HG02885 (cell line): ENCODE results near the gene AANAT.
A peak's percentile ranks its signal among the peaks of the same experiment; 100 is the strongest.

Experiments used
- ATAC-seq: cut with Tn5 transposase; IDR thresholded peaks from one replicate; pipeline ENCODE4 v1.9.1; 2021; ENCODE audit warnings: mild to moderate bottlenecking; ENCODE audit not compliant: unreplicated experiment, poor library complexity

The AANAT gene

DNA sequence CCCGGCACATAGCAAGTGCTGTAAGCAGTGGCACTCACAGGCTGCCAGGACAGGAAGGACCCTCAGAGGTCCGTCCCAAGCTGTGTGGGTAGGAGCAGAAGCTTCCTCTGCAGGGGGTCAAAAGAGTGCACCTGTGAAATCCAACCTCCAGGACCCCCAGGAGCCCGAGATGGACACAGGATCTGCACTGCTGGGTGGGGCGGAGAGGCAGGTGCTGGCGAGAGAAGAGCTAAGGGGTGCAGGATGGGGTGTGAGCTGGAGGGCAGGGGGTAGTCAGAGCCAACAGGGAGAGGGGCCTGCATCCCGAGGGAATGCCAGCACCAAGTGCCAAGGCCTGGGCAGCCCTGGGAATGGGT lies 650 bp upstream of the AANAT start:
- ATAC-seq = no peak

DNA sequence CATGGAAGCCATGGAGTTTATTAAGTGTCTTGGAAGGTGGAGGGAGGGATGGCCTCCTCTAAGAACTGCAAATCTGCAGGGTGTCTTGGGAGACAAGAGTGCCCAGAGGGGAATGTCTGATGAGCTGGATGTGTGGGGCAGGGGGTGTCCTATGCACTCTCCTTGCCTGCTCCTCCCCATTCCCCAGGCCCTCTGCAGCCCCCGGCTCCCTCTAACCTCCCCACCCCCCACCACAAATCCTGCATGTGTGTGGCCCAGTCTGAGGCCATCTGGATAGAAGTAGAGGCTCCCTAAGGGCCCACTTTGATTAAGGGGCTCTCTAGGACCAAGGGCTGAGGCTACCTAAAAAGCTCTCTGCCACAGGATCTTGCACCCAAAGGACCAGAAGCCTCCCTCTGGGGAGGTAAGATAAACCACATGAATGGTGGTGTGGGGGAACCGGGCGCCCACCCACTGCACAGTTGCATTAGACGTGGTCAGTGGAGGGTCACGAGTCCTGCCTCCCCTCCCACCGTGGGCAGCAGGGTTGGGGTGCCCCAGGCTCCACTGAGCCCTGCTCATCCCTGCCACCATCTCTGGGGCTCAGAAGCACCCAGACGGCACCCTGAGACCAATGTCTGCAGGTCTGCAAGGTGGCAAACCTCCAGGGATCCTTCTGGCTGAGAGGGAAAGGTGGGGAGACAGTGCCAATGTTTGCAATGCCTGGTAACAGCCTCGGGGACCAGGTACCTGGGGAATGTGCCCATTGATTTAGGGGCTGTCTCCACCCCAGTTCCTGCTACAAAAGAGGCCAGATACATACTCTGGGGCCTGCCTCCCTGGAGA lies 618 bp downstream of the AANAT start:
- no peak for ATAC-seq

DNA sequence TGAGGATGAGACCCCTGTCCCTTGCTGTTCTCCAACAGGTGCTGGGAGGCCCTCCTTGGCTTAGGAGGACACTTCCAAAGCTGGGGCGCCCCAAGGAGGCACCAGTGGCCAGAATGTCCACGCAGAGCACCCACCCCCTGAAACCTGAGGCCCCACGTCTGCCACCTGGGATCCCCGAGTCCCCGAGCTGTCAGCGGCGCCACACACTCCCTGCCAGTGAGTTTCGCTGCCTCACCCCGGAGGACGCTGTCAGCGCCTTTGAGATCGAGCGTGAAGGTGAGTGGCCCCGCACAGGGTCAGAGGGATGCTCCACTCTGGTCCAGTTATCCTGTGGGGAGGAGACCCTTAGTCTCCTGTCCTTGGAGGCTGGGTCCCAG lies 1.2 kb downstream of the AANAT start:
- ATAC-seq = no peak

DNA sequence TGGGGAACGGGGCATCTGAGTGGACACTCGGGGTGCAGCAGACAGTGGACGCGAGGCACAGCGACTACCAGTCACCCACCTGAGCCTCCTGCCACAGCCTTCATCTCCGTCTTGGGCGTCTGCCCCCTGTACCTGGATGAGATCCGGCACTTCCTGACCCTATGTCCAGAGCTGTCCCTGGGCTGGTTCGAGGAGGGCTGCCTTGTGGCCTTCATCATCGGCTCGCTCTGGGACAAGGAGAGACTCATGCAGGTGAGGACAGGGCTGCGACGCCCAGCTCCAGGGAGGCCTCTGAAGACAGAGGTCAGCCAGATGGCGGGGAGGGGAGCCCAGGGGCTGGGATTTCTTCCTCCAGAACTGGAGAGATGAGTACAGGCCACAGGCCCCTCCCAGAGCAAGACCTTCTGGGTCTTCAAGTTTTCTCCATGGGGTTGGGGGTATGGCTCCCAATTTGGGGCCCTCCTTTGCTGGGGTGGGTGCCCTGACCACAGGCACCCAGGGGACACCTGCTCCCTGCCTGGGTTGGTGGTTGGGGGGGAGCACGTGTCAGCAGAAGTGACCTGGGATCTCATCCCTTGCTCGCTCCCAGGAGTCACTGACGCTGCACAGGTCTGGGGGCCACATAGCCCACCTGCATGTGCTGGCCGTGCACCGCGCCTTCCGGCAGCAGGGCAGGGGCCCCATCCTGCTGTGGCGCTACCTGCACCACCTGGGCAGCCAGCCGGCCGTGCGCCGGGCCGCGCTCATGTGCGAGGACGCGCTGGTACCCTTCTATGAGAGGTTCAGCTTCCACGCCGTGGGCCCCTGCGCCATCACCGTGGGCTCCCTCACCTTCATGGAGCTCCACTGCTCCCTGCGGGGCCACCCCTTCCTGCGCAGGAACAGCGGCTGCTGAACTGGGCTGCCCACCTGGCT lies 1.9 kb downstream of the AANAT start:
- ATAC-seq = no peak

DNA sequence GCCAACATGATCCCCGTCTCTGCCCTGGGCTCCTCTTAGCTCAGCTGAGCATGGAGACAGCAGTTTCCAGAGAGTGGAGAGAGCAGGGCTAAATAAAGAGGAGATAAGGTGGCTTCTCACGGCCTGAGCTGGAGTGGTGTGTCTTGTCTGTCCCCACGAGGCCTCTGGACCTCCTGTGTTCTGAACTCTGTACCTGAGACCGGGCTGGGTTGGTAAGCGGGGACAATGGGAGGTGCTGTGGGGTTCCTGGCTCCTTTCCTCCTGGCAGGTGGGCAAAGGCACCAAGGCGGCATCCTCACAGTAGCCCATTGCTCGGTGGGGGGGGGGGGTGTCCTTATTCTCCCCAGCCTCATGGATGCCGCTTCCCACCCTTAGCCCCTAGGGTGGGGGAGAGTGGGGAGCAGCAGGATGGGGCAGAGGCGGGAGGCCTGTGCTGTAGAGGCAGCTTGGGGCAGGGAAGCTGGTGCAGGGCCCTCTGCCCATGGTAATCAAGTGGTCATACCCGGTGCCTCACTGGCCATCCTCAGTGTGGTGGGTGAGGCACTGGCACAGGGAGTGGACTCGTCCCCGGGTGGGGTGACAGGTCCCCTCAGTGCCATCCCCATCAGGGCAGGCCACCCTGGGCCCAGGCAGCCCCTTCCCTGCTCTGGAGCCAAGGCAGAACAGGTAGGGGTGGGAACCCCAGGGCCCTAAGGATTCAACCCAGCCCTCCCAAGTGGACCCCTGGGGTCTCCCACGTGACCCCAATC lies 2.8 kb downstream of the AANAT start:
- no peak for ATAC-seq

DNA sequence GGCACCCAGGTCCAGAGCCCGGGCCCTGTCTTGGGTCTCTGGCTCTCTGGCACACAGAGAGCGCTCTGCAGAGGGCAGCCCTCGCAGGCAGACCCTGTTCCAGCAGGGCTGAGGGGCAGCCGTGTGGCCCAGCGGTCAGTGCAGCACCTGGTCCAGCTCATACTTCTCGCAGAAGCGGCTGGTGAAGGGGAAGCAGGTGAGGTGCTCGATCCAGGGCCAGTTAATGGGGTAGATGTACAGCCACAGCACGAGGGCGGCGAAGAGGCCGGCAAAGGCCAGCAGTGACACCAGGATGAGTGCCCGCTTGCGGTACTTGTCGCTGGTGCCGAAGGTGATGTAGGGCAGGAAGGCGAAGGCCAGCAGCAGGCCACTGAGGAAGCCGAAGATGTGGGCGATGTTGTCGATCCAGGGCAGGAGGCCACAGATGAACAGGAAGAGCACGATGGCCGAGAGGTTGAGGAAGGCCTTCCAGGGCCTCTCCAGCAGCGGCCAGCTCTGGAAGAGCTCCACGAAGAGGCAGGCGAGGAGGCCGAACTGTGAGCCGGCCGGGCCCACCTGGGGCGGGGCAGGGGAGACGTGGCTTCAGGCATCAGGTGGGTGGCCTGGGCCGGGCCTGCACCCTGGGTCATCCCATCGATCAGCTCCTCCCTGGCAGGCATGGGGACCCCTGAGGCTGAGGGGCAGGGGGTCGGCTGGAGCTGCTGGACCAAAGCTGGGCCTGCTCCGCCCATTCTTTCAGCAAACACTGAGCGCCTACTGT lies 4.3 kb downstream of the AANAT start:
- no peak for ATAC-seq

DNA sequence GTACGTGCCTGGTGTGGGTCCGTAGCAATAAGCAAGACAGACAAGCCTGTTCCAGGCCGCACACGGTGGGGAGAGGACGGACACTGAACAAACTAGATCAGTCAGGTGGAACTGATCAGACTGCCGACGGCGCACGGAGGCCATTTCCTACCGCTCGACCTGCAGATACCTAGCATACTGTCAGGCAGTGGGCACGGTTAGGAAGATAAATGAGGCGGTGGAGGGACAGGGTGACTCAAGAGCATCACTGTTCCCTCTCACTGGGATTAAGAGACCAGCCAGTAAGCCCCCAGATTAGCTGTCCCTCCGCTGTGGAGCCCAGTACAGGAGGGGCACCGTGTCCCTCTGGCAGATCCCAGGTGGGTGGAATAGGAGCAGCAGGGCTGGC lies 4.8 kb downstream of the AANAT start:
- ATAC-seq = no peak

DNA sequence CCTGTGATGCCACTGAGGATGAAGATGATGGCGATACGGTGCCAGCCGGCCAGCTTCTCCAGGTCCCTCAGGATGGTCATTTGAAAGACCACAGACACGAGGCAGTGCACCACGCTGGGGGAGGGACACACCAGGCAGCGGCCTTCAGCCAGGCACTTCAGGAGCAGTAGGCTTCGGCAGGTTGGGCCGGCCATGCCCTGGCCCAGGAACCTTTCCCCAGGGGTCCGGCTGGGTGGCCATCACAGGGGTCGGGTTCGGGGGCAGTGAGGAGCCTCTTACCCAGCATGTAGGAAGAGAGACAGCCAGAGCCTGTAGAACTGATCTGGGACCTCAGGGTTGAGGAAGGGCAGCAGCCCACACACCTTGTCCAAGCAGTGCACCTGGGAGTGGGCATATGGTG lies 5.3 kb downstream of the AANAT start:
- ATAC-seq = no peak

DNA sequence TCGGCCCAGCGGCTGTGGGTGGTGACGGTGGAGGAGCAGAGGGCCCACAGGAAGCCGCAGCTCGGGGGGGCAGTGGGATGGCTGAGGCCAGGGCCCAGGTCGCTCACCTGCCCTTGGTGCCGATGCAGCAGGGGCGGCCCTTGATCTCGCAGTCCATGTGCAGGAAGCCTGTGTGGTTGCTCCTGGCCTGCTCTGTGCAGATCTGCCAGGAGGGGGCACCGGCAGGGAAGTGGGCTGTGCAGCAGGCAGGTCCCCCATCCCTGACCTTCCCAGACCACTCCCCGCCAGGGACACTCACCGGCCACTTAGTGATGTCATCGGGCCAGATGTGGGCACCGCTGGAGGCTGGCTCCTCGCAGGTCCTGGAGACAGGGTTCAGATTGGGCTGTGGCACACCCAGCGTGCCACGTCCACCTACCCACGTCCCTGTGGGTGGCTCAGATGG lies 6.2 kb downstream of the AANAT start:
- no peak for ATAC-seq

DNA sequence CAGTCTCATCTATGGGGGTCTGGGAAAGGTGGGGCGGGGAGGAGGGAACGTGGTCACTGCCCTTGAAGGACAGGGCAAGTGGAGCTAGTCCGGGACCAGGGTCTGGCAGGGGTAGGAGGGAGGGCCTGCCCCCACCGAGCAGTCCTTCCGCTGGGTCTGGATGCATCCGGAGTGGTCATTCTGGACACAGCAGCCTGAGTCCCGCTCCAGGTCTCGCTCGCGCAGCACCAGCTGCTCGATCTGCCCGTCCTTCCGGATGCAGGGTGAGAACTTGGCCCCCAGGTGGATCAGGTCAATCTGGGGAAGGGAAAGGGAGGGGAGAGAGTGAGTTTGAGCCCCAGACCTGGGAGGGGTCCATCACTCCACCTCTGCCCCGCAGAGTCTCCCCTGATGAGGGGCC lies 6.8 kb downstream of the AANAT start:
- ATAC-seq = no peak

DNA sequence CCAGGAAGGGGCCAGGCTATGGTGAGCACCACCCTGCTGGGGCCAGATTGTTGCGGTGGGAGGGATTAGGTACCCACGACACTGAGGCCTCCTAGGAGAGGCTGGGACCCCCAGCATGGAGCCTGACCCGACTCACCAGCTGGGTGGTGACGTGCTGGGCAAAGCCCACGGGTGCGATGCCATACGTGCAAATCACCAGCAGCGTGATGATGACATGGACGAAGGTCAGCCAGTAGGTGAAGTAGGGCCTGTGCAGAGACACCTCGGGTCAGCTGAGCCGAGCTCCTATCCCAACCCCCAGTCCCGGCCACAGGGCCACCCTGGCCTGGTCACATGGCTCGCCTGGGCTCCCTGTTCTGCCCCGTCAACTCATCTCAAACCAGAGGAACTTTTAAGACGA lies 7.5 kb downstream of the AANAT start:
- no peak for ATAC-seq

DNA sequence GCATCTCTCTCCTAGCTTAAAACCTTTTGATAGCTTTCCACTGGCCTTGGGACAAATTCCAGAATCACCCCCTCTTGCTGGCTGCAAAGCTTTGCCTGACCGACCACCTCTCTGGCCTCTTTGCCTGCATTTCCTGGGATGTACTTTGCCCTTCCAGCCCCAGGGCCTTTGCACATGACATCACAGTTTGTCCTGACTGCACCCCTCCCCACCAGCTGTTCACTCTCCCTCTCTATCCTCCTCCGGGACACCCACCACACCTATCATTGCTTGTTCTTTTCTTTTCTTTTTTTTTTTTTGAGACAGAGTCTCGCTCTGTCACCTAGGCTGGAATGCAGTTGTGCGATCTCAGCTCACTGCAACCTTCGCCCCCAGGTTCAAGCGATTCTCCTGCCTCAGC lies 7.9 kb downstream of the AANAT start:
- no peak for ATAC-seq

DNA sequence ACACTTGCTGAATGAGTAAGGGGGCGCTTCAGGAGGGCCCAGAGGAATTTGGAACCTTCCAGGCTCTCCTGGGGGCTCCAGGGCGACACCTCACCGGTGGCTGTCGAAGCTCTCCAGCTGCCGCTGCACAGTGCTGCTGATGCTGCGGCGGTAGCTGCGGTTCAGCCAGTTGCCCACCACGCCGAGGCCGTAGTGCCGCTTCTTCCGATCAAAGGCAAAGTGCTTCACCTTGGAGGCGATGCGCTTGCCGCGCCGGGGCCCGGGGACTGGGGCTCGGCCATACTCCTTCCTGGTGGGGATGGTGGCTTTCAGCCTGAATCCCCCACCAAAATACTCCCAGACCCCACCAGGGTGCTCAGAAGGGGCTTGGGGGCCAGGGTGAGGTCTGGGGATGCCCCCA lies 9.3 kb downstream of the AANAT start:
- ATAC-seq = no peak

DNA sequence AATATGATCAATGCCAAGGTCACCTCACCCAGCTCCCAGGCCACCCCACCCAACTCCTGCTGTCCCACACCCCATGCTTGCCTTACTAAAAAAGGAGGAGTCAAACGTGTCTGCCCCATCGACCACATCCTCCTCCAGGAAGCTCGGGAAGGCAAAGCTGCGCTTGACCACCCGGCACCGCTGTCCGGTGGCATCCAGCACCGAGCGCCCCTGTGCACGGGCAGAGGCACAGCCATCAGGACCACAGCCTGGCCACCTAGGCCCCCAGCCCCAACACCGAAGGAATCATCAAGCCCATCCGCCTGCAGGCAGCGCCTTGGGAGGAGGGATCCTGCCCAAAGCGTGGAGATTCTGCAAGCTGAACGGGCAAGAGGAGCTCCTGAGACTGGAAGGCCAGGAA lies 10.2 kb downstream of the AANAT start:
- no peak for ATAC-seq

DNA sequence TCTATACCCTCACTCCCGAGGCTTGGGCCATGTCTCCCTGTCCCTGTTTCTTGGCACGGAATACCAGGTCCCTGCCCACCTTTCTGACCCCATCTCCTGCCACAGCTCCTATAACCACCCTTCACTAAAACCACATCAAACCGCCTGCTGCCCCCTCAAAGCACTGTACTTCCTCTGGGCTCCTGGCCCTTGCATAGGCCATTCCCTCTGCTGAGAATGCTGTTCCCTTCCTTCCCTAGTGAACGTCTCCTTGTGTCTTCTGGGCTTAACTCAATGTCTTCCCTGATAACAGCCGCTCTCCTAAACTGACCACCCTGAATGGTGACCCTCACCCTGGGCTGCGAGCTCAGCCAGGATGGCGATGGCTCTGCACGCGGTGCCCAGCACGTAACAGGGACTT lies 10.7 kb downstream of the AANAT start:
- no peak for ATAC-seq

DNA sequence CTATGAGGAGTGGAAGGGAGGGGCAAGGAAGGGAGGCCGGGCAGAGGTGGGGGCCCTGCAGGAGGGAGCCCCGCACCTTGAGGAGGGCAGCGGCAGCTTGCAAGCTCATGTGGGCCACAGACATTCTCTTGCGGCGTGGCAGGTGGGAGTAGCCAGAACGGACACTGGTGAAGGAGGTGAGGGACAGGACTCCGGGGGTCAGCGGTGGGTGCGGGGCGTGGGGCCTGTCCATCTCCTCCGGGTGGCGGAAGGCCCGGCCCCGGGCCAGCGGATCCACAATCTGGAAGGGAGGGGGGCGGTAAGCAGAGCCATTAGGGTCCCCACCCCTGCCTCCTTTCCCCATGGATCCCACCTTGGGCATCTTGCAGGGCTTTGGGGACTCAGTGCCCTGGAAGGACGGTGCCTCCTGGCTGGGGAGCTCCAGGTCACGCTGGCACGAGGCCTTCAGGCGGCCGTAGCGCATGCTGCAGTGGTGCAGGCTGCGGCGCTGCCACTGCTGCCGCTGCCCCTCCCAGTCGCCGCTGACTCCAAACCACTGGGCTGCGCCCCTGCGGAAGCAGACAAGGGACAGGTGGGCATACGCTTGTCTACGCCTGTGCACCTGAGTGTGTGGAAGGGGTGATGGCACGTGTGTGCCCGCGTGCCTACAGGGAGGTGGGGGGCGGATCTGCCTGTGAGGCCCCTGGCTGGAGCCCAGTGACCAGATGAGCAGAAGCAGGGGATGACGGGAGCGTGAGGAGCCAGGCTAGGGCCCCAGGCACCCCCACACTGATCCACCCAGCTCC lies 11.5 kb downstream of the AANAT start:
- no peak for ATAC-seq

DNA sequence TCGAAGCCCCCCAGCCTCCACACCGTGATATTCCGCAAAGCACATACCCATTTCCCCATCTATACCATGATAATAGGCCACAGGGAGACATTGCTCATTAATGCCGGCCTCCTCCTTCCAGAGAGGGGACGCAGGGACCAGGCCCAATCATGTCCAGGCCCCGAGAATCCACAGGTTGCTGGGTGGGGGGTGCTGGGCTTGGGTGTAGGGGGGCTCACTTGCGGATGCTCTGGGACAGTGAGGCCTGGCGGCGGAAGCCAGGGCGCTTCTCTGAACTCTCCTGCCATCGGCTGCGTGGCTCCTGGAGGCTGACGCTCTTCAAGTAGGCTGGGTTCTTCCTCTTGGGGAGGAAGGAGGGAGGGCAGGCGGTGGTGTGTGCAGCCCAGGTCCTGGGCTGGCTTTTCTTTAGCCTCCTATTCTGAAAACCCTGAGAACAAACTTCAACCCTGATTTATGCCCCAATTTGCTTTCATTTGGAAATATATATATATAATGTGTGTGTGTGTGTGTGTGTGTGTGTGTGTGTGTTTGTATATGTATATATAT lies 12.2 kb downstream of the AANAT start:
- no peak for ATAC-seq

DNA sequence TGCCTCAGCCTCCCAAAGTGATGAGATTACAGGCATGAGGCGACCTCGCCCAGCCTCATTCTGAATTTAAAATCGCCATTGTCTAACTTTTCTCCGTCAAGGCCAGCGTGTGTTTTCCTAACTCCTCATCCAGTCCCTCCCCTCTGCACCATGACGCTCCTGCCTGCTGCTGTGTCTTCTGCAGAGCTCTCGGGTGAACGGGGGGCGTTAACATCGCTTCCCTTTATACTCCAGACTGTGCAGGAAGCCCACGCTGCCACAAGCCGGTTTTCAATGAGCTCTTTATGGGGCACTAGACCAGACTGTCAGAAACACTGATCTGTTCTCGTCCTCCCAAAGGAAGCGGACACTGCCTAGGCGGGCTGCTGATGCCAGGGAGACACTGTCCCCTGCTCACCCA lies 13.2 kb downstream of the AANAT start:
- peak; percentile 19 for ATAC-seq

DNA sequence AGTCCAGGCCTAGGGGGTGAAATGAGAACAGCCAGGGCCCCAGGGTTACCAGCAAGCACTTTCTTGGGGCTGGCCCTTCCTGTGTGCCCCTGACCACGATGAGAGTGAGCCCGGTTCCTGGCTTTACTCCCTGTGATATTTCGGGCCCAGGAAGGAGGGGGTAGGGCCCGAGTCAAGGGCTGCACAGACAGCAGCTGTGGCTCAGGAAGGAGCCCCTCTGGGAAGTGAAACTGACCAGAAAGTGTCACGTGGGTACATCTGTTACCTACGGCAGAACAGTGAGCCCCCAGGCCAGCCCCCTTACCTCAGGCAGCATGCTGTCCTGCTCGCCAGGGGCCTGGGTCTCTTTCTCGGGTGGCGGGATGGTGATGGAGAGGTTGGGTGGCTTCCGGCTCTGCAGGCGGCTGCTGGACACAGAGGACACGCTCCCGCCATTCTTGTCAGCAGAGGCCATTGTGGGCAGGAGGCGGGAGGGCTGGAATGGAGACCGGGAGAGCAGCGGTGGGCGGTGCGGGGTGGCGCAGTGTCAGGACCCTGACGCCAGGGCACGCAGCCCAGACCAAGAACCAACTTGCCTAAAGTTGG lies 13.8 kb downstream of the AANAT start:
- peak; percentile 66 for ATAC-seq
